ENCODE measurements around the gene SPDYE5. TPM values are rescaled to one million over a fixed set of nuclear protein-coding genes. Genes with fewer than 3 reads are reported as not detected.
A peak's percentile ranks its signal among the peaks of the same experiment; 100 is the strongest.
"Not testable (repeated sequence)": the region's sequence is repeated elsewhere in the genome, so short reads cannot be mapped to it uniquely, and the experiment has no call there.

The SPDYE5 gene
- polyA plus RNA-seq, 2 of the 4 experiments (the other 2 are of a cell fraction) = not detected

GRCh38 chr7:75485355-75485978 is 6.7 kb upstream of the SPDYE5 start:
- DNase-seq (ENCODE audit: low read depth in 1 of 2, low spot score in 1 of 2); H3K9me3 ChIP-seq; CTCF ChIA-PET; POLR2A ChIA-PET; H3K4me1 ChIP-seq; FAIRE-seq: not testable (repeated sequence)
- peak; percentile 52; the same call in 1 of the 2 replicates for TF ChIP-seq PHF8 (IDR thresholded peaks at IDR 0.05; ENCODE audit: borderline replicate concordance, low read depth)
- Histone ChIP-seq H3K4me3 (peak overlapping the region; percentile 58), H3K4me2 (peak overlapping the region; percentile 88), H3K27ac (peak overlapping the region; percentile 77 to 88)
- peak; percentile 37 to 53; a peak in 4 of 6 replicates for ATAC-seq
- WGBS (ENCODE audit: missing lambda C conversion rate) = 3% methylated on average over 24 of the region's 32 CpGs

- ATAC-seq (peak; percentile 100), DNase-seq (ENCODE audit: low read depth in 1 of 2, low spot score in 1 of 2) (peak; percentile 59 to 93)
- Histone ChIP-seq H3K4me3 (peak within 1 kb of the TSS; percentile 58), H3K27ac (peak within 1 kb of the TSS; percentile 77 to 88), H3K4me2 (peak within 1 kb of the TSS; percentile 88)
- H3K4me1 ChIP-seq, H3K9me3 ChIP-seq, CTCF ChIA-PET, POLR2A ChIA-PET, FAIRE-seq: not testable (repeated sequence)
- WGBS (ENCODE audit: missing lambda C conversion rate) = 8% methylated on average over 17 of the region's 49 CpGs
- TF ChIP-seq PHF8 (IDR thresholded peaks at IDR 0.05; ENCODE audit: borderline replicate concordance, low read depth) (peak; percentile 59; the same call in 1 of the 2 replicates), JUN (IDR thresholded peaks at IDR 0.05) (peak; percentile 33 to 53; a peak in 4 of 5 replicates), FOSB (CRISPR knock-in tag; IDR thresholded peaks at IDR 0.05) (0 out of 2 replicates have a peak, but pooled peaks have one; percentile 33), POLR2A (IDR thresholded peaks at IDR 0.05; ENCODE audit: low read length) (peak; percentile 71), HOXA7 (CRISPR knock-in tag; IDR thresholded peaks at IDR 0.05) (0 out of 2 replicates have a peak, but pooled peaks have one; percentile 73), MAX (IDR thresholded peaks at IDR 0.05) (peak; percentile 77)
Observed at GRCh38 chr7:75485979-75486643, 6.0 kb upstream of the SPDYE5 start, which contains the start of gene POM121C. Gene POM121C (minus strand): TSS chr7:75486299. CDS start chr7:75441496, 44,803 bp downstream.

GRCh38 chr7:75509033-75509432 is 16.9 kb downstream of the SPDYE5 start:
- DNase-seq (ENCODE audit: low read depth in 1 of 2, low spot score in 1 of 2); H3K27ac ChIP-seq; CTCF ChIA-PET; ATAC-seq; H3K4me3 ChIP-seq; H3K4me2 ChIP-seq; POLR2A ChIA-PET; H3K4me1 ChIP-seq; FAIRE-seq; H3K9me3 ChIP-seq: not testable (repeated sequence)
- WGBS (ENCODE audit: missing lambda C conversion rate) = 82% methylated on average over 2 of the region's 4 CpGs

GRCh38 chr7:75518842-75519241 is 26.7 kb downstream of the SPDYE5 start:
- H3K4me3 ChIP-seq; H3K9me3 ChIP-seq; ATAC-seq; H3K27ac ChIP-seq; POLR2A ChIA-PET; CTCF ChIA-PET; H3K4me2 ChIP-seq; DNase-seq (ENCODE audit: low read depth in 1 of 2, low spot score in 1 of 2); FAIRE-seq; H3K4me1 ChIP-seq: not testable (repeated sequence)
- 86% methylated on average over 2 of the region's 2 CpGs for WGBS (ENCODE audit: missing lambda C conversion rate)

GRCh38 chr7:75521727-75522126 is 29.6 kb downstream of the SPDYE5 start:
- H3K27ac ChIP-seq; POLR2A ChIA-PET; H3K4me2 ChIP-seq; H3K4me1 ChIP-seq; H3K4me3 ChIP-seq; H3K9me3 ChIP-seq; FAIRE-seq; CTCF ChIA-PET; ATAC-seq; DNase-seq (ENCODE audit: low read depth in 1 of 2, low spot score in 1 of 2): not testable (repeated sequence)

GRCh38 chr7:75527224-75527722 is 35.2 kb downstream of the SPDYE5 start:
- 2% methylated on average over 33 of the region's 37 CpGs for WGBS (ENCODE audit: missing lambda C conversion rate)
- DNase-seq (ENCODE audit: low read depth in 1 of 2, low spot score in 1 of 2); FAIRE-seq; POLR2A ChIA-PET; H3K9me3 ChIP-seq: not testable (repeated sequence)
- Histone ChIP-seq H3K4me1 (peaks cover 12% of the 10 kb centered on the region; the same call in 2 of the 3 replicates), H3K4me2 (peak overlapping the region; percentile 95), H3K4me3 (peak overlapping the region; percentile 93), H3K27ac (peak overlapping the region; percentile 95 to 97)
- ATAC-seq = peak in 1 of 2 experiments; percentile 32; a peak in 3 of 6 replicates
- CTCF ChIA-PET = interaction anchor here (0.6 kb wide), 1 partner anchor 62 kb away, joined by 5 read pairs; no protein-coding TSS in a partner anchor

All from A549 (cell line).